Caco-2 (cell line): ENCODE measurements around the gene RAB10. TPM values are rescaled to one million over a fixed set of nuclear protein-coding genes. Genes with fewer than 3 reads are reported as not detected.

ENCODE experiments used
- BruUV-seq: library from RNA; stranded (reverse); fragments of 400-500 nt; replicated peaks from 2 replicates; lab custom pipeline; 2021; lab: Mats Ljungman, UMichigan
- CTCF ChIA-PET: fragments of 300-600 bp; sonication (Branson Sonifier 250); formaldehyde crosslinking; loops from one replicate; lab custom pipeline; 2022; ENCODE audit warnings: antibody characterized with exemption; lab: Charles Lee
- POLR2A ChIA-PET: fragments of 300-600 bp; sonication (Branson Sonifier 250); formaldehyde crosslinking; loops from one replicate; lab custom pipeline; 2022; ENCODE audit warnings: antibody characterized with exemption; lab: Charles Lee
- DNase-seq, 2 experiments: peaks; one replicate each; pipeline versions ENCODE4 v3.0.0 to v3.0.0-alpha.2; 2020 to 2022
- H3K27me3 ChIP-seq: replicated peaks from 2 replicates; pipeline ENCODE4 v1.6.0; 2011; ENCODE audit warnings: low read length; ENCODE audit not compliant: control insufficient read depth, insufficient read depth
- H3K36me3 ChIP-seq: 2 replicates; pipeline ENCODE4 v1.5.1; 2011; ENCODE audit warnings: low read length; ENCODE audit not compliant: control insufficient read depth, insufficient read depth
- H3K4me1 ChIP-seq: fragments of 250-450 bp; sonication (Bioruptor Pico); 2 replicates; pipeline ENCODE4 v1.5.1; 2020; ENCODE audit warnings: mild to moderate bottlenecking
- H3K4me3 ChIP-seq: 2 replicates; pipeline ENCODE4 v1.5.1; 2011; ENCODE audit warnings: low read depth, mild to moderate bottlenecking, control low read depth, low read length
- H3K9me3 ChIP-seq: fragments of 250-450 bp; sonication (Bioruptor Pico); 2 replicates; pipeline ENCODE4 v1.5.1; 2020; ENCODE audit warnings: mild to moderate bottlenecking, moderate library complexity
- H3K27ac Mint-ChIP-seq: one replicate; pipeline ENCODE4 v1.8.0; 2022; ENCODE audit warnings: mixed read lengths; ENCODE audit not compliant: unreplicated experiment
- H3K27me3 Mint-ChIP-seq: one replicate; pipeline ENCODE4 v1.8.0; 2022; ENCODE audit warnings: mixed read lengths; ENCODE audit not compliant: insufficient read depth, unreplicated experiment
- H3K36me3 Mint-ChIP-seq: one replicate; pipeline ENCODE4 v1.8.0; 2022; ENCODE audit warnings: mild to moderate bottlenecking, mixed read lengths; ENCODE audit not compliant: insufficient read depth, unreplicated experiment
- H3K4me1 Mint-ChIP-seq: one replicate; pipeline ENCODE4 v1.8.0; 2022; ENCODE audit warnings: low read depth, mixed read lengths; ENCODE audit not compliant: unreplicated experiment
- H3K4me3 Mint-ChIP-seq: one replicate; pipeline ENCODE4 v1.8.0; 2022; ENCODE audit warnings: mild to moderate bottlenecking, moderate library complexity, mixed read lengths; ENCODE audit not compliant: unreplicated experiment
- H3K9me3 Mint-ChIP-seq: one replicate; pipeline ENCODE4 v1.8.0; 2022; ENCODE audit warnings: mixed read lengths; ENCODE audit not compliant: unreplicated experiment
- CTCF ChIP-seq, 2 experiments: fragments of 200-600 bp in 1 of 2; IDR thresholded peaks; 1 replicate in 1 of 2; 2 replicates in 1 of 2; pipeline versions ENCODE4 v1.5.1 to v1.8.0; 2011 to 2022; ENCODE audit warnings: antibody characterized with exemption in 1 of 2, control low read depth in 1 of 2, inconsistent platforms in 1 of 2, low read depth in 1 of 2, low read length in 1 of 2, mild to moderate bottlenecking in 1 of 2, moderate library complexity in 1 of 2; ENCODE audit not compliant: insufficient read depth in 1 of 2, severe bottlenecking in 1 of 2, unreplicated experiment in 1 of 2
- intact Hi-C: fragments of 100-400 bp; cut with micrococcal nuclease; formaldehyde crosslinking; loops from one replicate; pipeline ENCODE4 v1.10.0; 2022; ENCODE audit not compliant: unreplicated experiment
- total RNA-seq: library from RNA; stranded (reverse); gene quantifications from 2 replicates; pipeline ENCODE4 v1.2.3, GENCODE V29; 2022

RAB10 gene
- total RNA-seq, 1 experiment from 2014 or later, result 213 TPM

GRCh38 chr2:26184555-26185303 is 150.8 kb downstream of the RAB10 start:
- BruUV-seq, result no TSS peak
- Mint-ChIP-seq H3K36me3 (peaks cover 16% of the 10 kb centered on the region), H3K27me3 (no peaks in the 10 kb centered on the region), H3K27ac (no peak overlapping the region), H3K9me3 (no peaks in the 10 kb centered on the region), H3K4me3 (peak overlapping the region; percentile 80), H3K4me1 (no peaks in the 10 kb centered on the region)
- intact Hi-C loops, result loop anchor here (5.0 kb wide), 1 partner anchor 232 kb away; no protein-coding TSS in a partner anchor
- no peaks in the 10 kb centered on the region for H3K27me3 ChIP-seq
- ChIA-PET CTCF (interaction anchor here (0.5 to 1.2 kb wide), 6 partner anchors 9 to 306 kb away, joined by 3 to 6 read pairs (median 4); partner anchors contain the start of gene ASXL2), POLR2A (interaction anchor here (0.5 kb wide), 1 partner anchor 172 kb away, joined by 3 read pairs; no protein-coding TSS in a partner anchor)
- no peaks in the 10 kb centered on the region; the same call in 1 of the 2 replicates for H3K36me3 ChIP-seq
- H3K9me3 ChIP-seq, result no peaks in the 10 kb centered on the region
- peaks cover 3% of the 10 kb centered on the region for H3K4me1 ChIP-seq
- H3K4me3 ChIP-seq, result peak overlapping the region; percentile 43
- TF ChIP-seq CTCF (IDR thresholded peaks at IDR 0.05; ENCODE audit: insufficient read depth in 1 of 2, low read depth in 1 of 2, low read length in 1 of 2, severe bottlenecking in 1 of 2, unreplicated experiment in 1 of 2), result peak; percentile 59 to 74
- peak; percentile 83 to 91 for DNase-seq

- ChIA-PET POLR2A (interaction anchor here (0.5 kb wide), 1 partner anchor 173 kb away, joined by 3 read pairs; no protein-coding TSS in a partner anchor), CTCF (interaction anchor here (0.5 to 1.2 kb wide), 6 partner anchors 10 to 307 kb away, joined by 3 to 6 read pairs (median 4); partner anchors contain the start of gene ASXL2)
- intact Hi-C loops, result loop anchor here (5.0 kb wide), 1 partner anchor 233 kb away; no protein-coding TSS in a partner anchor
- Mint-ChIP-seq H3K27ac (no peak overlapping the region), H3K4me3 (peak overlapping the region; percentile 80), H3K9me3 (no peaks in the 10 kb centered on the region), H3K36me3 (peaks cover 16% of the 10 kb centered on the region), H3K27me3 (no peaks in the 10 kb centered on the region), H3K4me1 (no peaks in the 10 kb centered on the region)
- Histone ChIP-seq H3K36me3 (no peaks in the 10 kb centered on the region; the same call in 1 of the 2 replicates), H3K4me3 (peak overlapping the region; percentile 43), H3K4me1 (peaks cover 3% of the 10 kb centered on the region), H3K27me3 (no peaks in the 10 kb centered on the region), H3K9me3 (no peaks in the 10 kb centered on the region)
- BruUV-seq, result TSS peak; percentile 27
- DNase-seq, result no peak
- TF ChIP-seq CTCF (IDR thresholded peaks at IDR 0.05; ENCODE audit: insufficient read depth in 1 of 2, low read depth in 1 of 2, low read length in 1 of 2, severe bottlenecking in 1 of 2, unreplicated experiment in 1 of 2), result no peak
Observed at GRCh38 chr2:26185304-26185928, 151.5 kb downstream of the RAB10 start.
